ENCODE data around the gene FAM171A2.
A peak's percentile ranks its signal among the peaks of the same experiment; 100 is the strongest.

The FAM171A2 gene

DNA sequence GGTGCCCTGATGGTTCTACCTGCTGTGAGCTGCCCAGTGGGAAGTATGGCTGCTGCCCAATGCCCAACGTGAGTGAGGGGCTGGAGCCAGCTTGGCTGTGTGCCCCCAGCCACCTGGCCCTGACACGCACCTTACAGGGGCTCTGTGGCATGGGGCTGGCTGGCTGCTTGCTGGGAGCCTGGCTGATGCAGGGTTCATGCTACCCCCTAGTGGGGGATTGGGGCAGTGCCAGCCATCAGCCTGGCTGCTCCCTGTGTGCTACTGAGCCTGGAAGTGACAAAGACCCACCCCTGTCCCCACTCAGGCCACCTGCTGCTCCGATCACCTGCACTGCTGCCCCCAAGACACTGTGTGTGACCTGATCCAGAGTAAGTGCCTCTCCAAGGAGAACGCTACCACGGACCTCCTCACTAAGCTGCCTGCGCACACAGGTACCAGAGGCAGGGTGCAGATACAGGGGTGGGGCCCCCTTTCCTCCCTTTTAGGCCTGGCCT lies 12.9 kb downstream of the FAM171A2 start:
- H3K9me3 ChIP-seq (ENCODE audit: low read length) = no peaks in the 10 kb centered on the region
- TF ChIP-seq CTCF (IDR thresholded peaks at IDR 0.05; ENCODE audit: low read length) (peak; percentile 78), EZH2 (IDR thresholded peaks at IDR 0.05; ENCODE audit: borderline replicate concordance, low read length) (no peak)
- no peaks in the 10 kb centered on the region for H4K20me1 ChIP-seq (ENCODE audit: insufficient read depth, low read length)
- H2AFZ ChIP-seq (ENCODE audit: low read length) = no peak overlapping the region
- H3K9ac ChIP-seq (ENCODE audit: low read length) = no peak overlapping the region
- no peaks in the 10 kb centered on the region; the same call in 1 of the 2 replicates for H3K27me3 ChIP-seq (ENCODE audit: insufficient read depth, low read length)
- no peaks in the 10 kb centered on the region for H3K9me2 ChIP-seq (ENCODE audit: low read depth, low read length)
- peaks cover 31% of the 10 kb centered on the region for H3K4me1 ChIP-seq (ENCODE audit: insufficient read depth, low read length, severe bottlenecking)
- no peaks in the 10 kb centered on the region for H3K36me3 ChIP-seq (ENCODE audit: insufficient read depth, low read length)
- H3K4me2 ChIP-seq (ENCODE audit: low read length) = no peak overlapping the region
- H3K4me3 ChIP-seq (ENCODE audit: low read depth, low read length, poor library complexity, severe bottlenecking) = no peak overlapping the region
- H3K79me2 ChIP-seq (ENCODE audit: insufficient read depth, low read length) = no peaks in the 10 kb centered on the region
- no peaks in the 10 kb centered on the region for H3F3A ChIP-seq (ENCODE audit: insufficient read depth, low read length)
- H3K27ac ChIP-seq (ENCODE audit: low read depth, low read length, poor library complexity, severe bottlenecking) = no peak overlapping the region

GRCh38 chr17:44349553-44350070 lies 14.0 kb downstream of the FAM171A2 start:
- no peaks in the 10 kb centered on the region for H4K20me1 ChIP-seq (ENCODE audit: insufficient read depth, low read length)
- H3K4me1 ChIP-seq (ENCODE audit: insufficient read depth, low read length, severe bottlenecking) = peaks cover 37% of the 10 kb centered on the region
- no peaks in the 10 kb centered on the region for H3F3A ChIP-seq (ENCODE audit: insufficient read depth, low read length)
- TF ChIP-seq CTCF (IDR thresholded peaks at IDR 0.05; ENCODE audit: low read length) = no peak
- no peak for TF ChIP-seq EZH2 (IDR thresholded peaks at IDR 0.05; ENCODE audit: borderline replicate concordance, low read length)
- H3K36me3 ChIP-seq (ENCODE audit: insufficient read depth, low read length) = no peaks in the 10 kb centered on the region
- no peak overlapping the region for H3K27ac ChIP-seq (ENCODE audit: low read depth, low read length, poor library complexity, severe bottlenecking)
- H3K27me3 ChIP-seq (ENCODE audit: insufficient read depth, low read length) = no peaks in the 10 kb centered on the region
- no peaks in the 10 kb centered on the region for H3K9me2 ChIP-seq (ENCODE audit: low read depth, low read length)
- no peak overlapping the region for H3K4me2 ChIP-seq (ENCODE audit: low read length)
- no peak overlapping the region for H2AFZ ChIP-seq (ENCODE audit: low read length)
- H3K4me3 ChIP-seq (ENCODE audit: low read depth, low read length, poor library complexity, severe bottlenecking) = no peak overlapping the region
- H3K9me3 ChIP-seq (ENCODE audit: low read length) = no peaks in the 10 kb centered on the region
- H3K79me2 ChIP-seq (ENCODE audit: insufficient read depth, low read length) = no peaks in the 10 kb centered on the region
- no peak overlapping the region for H3K9ac ChIP-seq (ENCODE audit: low read length)

- no peaks in the 10 kb centered on the region for H4K20me1 ChIP-seq (ENCODE audit: insufficient read depth, low read length)
- H3K4me1 ChIP-seq (ENCODE audit: insufficient read depth, low read length, severe bottlenecking) = peaks cover 39% of the 10 kb centered on the region
- no peaks in the 10 kb centered on the region for H3K36me3 ChIP-seq (ENCODE audit: insufficient read depth, low read length)
- no peak overlapping the region for H3K9ac ChIP-seq (ENCODE audit: low read length)
- no peaks in the 10 kb centered on the region for H3K9me3 ChIP-seq (ENCODE audit: low read length)
- H3K79me2 ChIP-seq (ENCODE audit: insufficient read depth, low read length) = no peaks in the 10 kb centered on the region
- no peaks in the 10 kb centered on the region for H3K9me2 ChIP-seq (ENCODE audit: low read depth, low read length)
- H3K27ac ChIP-seq (ENCODE audit: low read depth, low read length, poor library complexity, severe bottlenecking) = no peak overlapping the region
- TF ChIP-seq CTCF (IDR thresholded peaks at IDR 0.05; ENCODE audit: low read length) (no peak), EZH2 (IDR thresholded peaks at IDR 0.05; ENCODE audit: borderline replicate concordance, low read length) (no peak)
- no peak overlapping the region for H2AFZ ChIP-seq (ENCODE audit: low read length)
- no peaks in the 10 kb centered on the region for H3F3A ChIP-seq (ENCODE audit: insufficient read depth, low read length)
- no peak overlapping the region for H3K4me3 ChIP-seq (ENCODE audit: low read depth, low read length, poor library complexity, severe bottlenecking)
- H3K4me2 ChIP-seq (ENCODE audit: low read length) = no peak overlapping the region
- no peaks in the 10 kb centered on the region for H3K27me3 ChIP-seq (ENCODE audit: insufficient read depth, low read length)
Measured at GRCh38 chr17:44348988-44349364, 14.7 kb downstream of the FAM171A2 start.
